SK-N-SH (cell line): ENCODE results near the gene APOL4. TPM values are rescaled to one million over a fixed set of nuclear protein-coding genes. Genes with fewer than 3 reads are reported as not detected.
"Not testable (repeated sequence)": the region's sequence is repeated elsewhere in the genome, so short reads cannot be mapped to it uniquely, and the experiment has no call there.

Source experiments
- CTCF ChIA-PET: fragments of 300-600, 350-600 bp; formaldehyde crosslinking; extraction: SDS; loops from one replicate; lab custom pipeline; 2021; lab: Yijun Ruan, JAX
- POLR2A ChIA-PET: fragments of 350-600 bp; sonication (Branson Sonifier 250); formaldehyde crosslinking; extraction: SDS; loops from one replicate; lab custom pipeline; 2020; ENCODE audit warnings: antibody characterized with exemption, inconsistent platforms; lab: Yijun Ruan, JAX
- DNase-seq: peaks from one replicate; pipeline ENCODE4 v3.0.0; 2012
- H2AFZ ChIP-seq: fragments of 200-600 bp; sonication (generic); 2 replicates; pipeline ENCODE4 v1.8.1; 2016; ENCODE audit warnings: antibody characterized with exemption, mild to moderate bottlenecking, low read depth
- H3F3A ChIP-seq: fragments of 200-600 bp; sonication (generic); replicated peaks from 2 replicates; pipeline ENCODE3; 2016; ENCODE audit warnings: antibody characterized with exemption, mild to moderate bottlenecking; ENCODE audit not compliant: insufficient read depth
- H3K27ac ChIP-seq, 2 experiments: fragments of 200-500 bp in 1 of 2; fragments of 200-600 bp in 1 of 2; sonication (Bioruptor generic) in 1 of 2; sonication (generic), shearing (Covaris generic) in 1 of 2; 2 replicates each; pipeline versions ENCODE4 v1.5.1 to v1.6.1; 2014 to 2016; ENCODE audit warnings: low read depth in 2 of 2, inconsistent platforms in 1 of 2, low read length in 1 of 2, mild to moderate bottlenecking in 1 of 2, mixed read lengths in 1 of 2
- H3K27me3 ChIP-seq: fragments of 200-600 bp; sonication (generic), shearing (Covaris generic); 2 replicates; pipeline ENCODE4 v1.6.1; 2016; ENCODE audit warnings: mixed run types; ENCODE audit not compliant: insufficient read depth
- H3K36me3 ChIP-seq, 2 experiments: fragments of 200-500 bp in 1 of 2; fragments of 200-600 bp in 1 of 2; sonication (Bioruptor generic) in 1 of 2; sonication (generic) in 1 of 2; replicated peaks in 1 of 2; 2 replicates each; pipeline versions ENCODE3 to v1.5.1; 2014 to 2016; ENCODE audit warnings: low read length in 1 of 2, mild to moderate bottlenecking in 1 of 2; ENCODE audit not compliant: insufficient read depth in 2 of 2, control insufficient read depth in 1 of 2
- H3K4me1 ChIP-seq, 2 experiments: fragments of 200-500 bp in 1 of 2; fragments of 200-600 bp in 1 of 2; sonication (Bioruptor generic) in 1 of 2; sonication (generic), shearing (Covaris generic) in 1 of 2; 2 replicates each; pipeline versions ENCODE4 v1.5.1 to v1.6.1; 2014 to 2016; ENCODE audit warnings: low read depth in 1 of 2, low read length in 1 of 2, mixed run types in 1 of 2; ENCODE audit not compliant: insufficient read depth in 2 of 2, control insufficient read depth in 1 of 2
- H3K4me2 ChIP-seq: fragments of 200-600 bp; sonication (generic), shearing (Covaris generic); 2 replicates; pipeline ENCODE4 v1.6.1; 2017; ENCODE audit warnings: mixed run types
- H3K4me3 ChIP-seq, 2 experiments: fragments of 200-500 bp in 1 of 2; fragments of 200-600 bp in 1 of 2; sonication (Bioruptor generic) in 1 of 2; sonication (generic), shearing (Covaris generic) in 1 of 2; 2 replicates each; pipeline versions ENCODE4 v1.5.1 to v1.8.1; 2014 to 2016; ENCODE audit warnings: low read depth in 2 of 2, inconsistent platforms in 1 of 2, low read length in 1 of 2, mild to moderate bottlenecking in 1 of 2, mixed read lengths in 1 of 2, moderate library complexity in 1 of 2
- H3K79me2 ChIP-seq: fragments of 200-600 bp; sonication (generic); 2 replicates; pipeline ENCODE4 v1.8.1; 2017; ENCODE audit warnings: mild to moderate bottlenecking; ENCODE audit not compliant: insufficient read depth
- H3K9ac ChIP-seq: fragments of 200-600 bp; sonication (generic); 2 replicates; pipeline ENCODE4 v1.6.1; 2017; ENCODE audit warnings: mixed run types
- H3K9me2 ChIP-seq: fragments of 200-600 bp; sonication (generic); 2 replicates; pipeline ENCODE4 v1.6.1; 2017; ENCODE audit warnings: mixed run types
- H3K9me3 ChIP-seq: fragments of 200-600 bp; sonication (generic); 2 replicates; pipeline ENCODE4 v1.6.1; 2017; ENCODE audit warnings: mixed run types, mild to moderate bottlenecking, moderate library complexity
- H4K20me1 ChIP-seq: fragments of 200-600 bp; sonication (generic); 2 replicates; pipeline ENCODE4 v1.6.1; 2017; ENCODE audit warnings: mild to moderate bottlenecking, mixed run types; ENCODE audit not compliant: insufficient read depth
- EZH2phosphoT487 ChIP-seq: fragments of 200-600 bp; sonication (generic); IDR thresholded peaks from 2 replicates; pipeline ENCODE4 v1.6.1; 2017; ENCODE audit warnings: low read depth, mixed run types, mild to moderate bottlenecking, antibody characterized with exemption, moderate library complexity, borderline replicate concordance
- IRF3 ChIP-seq: fragments of 150-350 bp; IDR thresholded peaks from 2 replicates; pipeline ENCODE4 v1.6.1; 2016; ENCODE audit warnings: mild to moderate bottlenecking, low read depth, low read length
- JUND ChIP-seq: IDR thresholded peaks from 2 replicates; pipeline ENCODE4 v1.4.0; 2012
- MAX ChIP-seq: IDR thresholded peaks from 2 replicates; pipeline ENCODE4 v1.4.0; 2012; ENCODE audit warnings: low read depth
- MEF2A ChIP-seq: IDR thresholded peaks from 2 replicates; pipeline ENCODE4 v1.4.0; 2012; ENCODE audit warnings: low read depth, borderline replicate concordance
- MXI1 ChIP-seq: IDR thresholded peaks from 2 replicates; pipeline ENCODE4 v1.6.1; 2012; ENCODE audit warnings: mild to moderate bottlenecking, low read depth, low read length, improper control_type of control experiment
- NRF1 ChIP-seq: IDR thresholded peaks from 2 replicates; pipeline ENCODE4 v1.6.1; 2012; ENCODE audit warnings: low read depth, mild to moderate bottlenecking, low read length
- RAD21 ChIP-seq: IDR thresholded peaks from 2 replicates; pipeline ENCODE4 v1.6.1; 2012; ENCODE audit warnings: mild to moderate bottlenecking, low read length
- RFX5 ChIP-seq: IDR thresholded peaks from 2 replicates; pipeline ENCODE4 v1.6.1; 2012; ENCODE audit warnings: mild to moderate bottlenecking, improper control_type of control experiment, low read length
- RXRA ChIP-seq: IDR thresholded peaks from 2 replicates; pipeline ENCODE4 v1.4.0; 2012; ENCODE audit warnings: low read depth, mild to moderate bottlenecking, borderline replicate concordance
- SMC3 ChIP-seq: IDR thresholded peaks from 2 replicates; pipeline ENCODE4 v1.6.1; 2012; ENCODE audit warnings: low read depth, low read length, improper control_type of control experiment
- TCF12 ChIP-seq: IDR thresholded peaks from 2 replicates; pipeline ENCODE4 v1.4.0; 2012
- TEAD4 ChIP-seq: IDR thresholded peaks from 2 replicates; pipeline ENCODE4 v1.4.0; 2012; ENCODE audit warnings: mild to moderate bottlenecking, borderline replicate concordance; ENCODE audit not compliant: insufficient read depth
- USF2 ChIP-seq: fragments of 150-350 bp; IDR thresholded peaks from 2 replicates; pipeline ENCODE4 v1.6.1; 2017; ENCODE audit warnings: antibody characterized with exemption, low read length, low read depth, borderline replicate concordance
- YY1 ChIP-seq: IDR thresholded peaks from 2 replicates; pipeline ENCODE4 v1.4.0; 2012; ENCODE audit warnings: low read depth, mild to moderate bottlenecking
- WGBS: methylation state at CpG from one replicate; pipeline ENCODE4 v1.1.6; 2017; ENCODE audit warnings: low lambda C conversion rate; 5-methylcytosine and 5-hydroxymethylcytosine counted together
- polyA plus RNA-seq, 3 experiments: library from polyadenylated mRNA; depleted of rRNA; stranded (reverse); fragments of >200 nt; gene quantifications; 2 replicates each; pipeline ENCODE4 v1.2.3, GENCODE V29; 2012

The APOL4 gene
- polyA plus RNA-seq, 1 of the 3 experiments (the other 2 are of a cell fraction), result 0.08 TPM

- Histone ChIP-seq H3K4me1 (no peaks in the 10 kb centered on the region), H3K27ac (no peak overlapping the region)
- TF ChIP-seq RFX5 (no peak), MXI1 (no peak), JUND (no peak), TCF12 (no peak), MEF2A (no peak), RAD21 (no peak), MAX (no peak), IRF3 (no peak), USF2 (no peak), YY1 (no peak), RXRA (no peak), NRF1 (no peak), TEAD4 (no peak), EZH2phosphoT487 (no peak), SMC3 (no peak)
- TF ChIP-seq, all 33 proteins: peak for 0
- no peaks in the 10 kb centered on the region for H4K20me1 ChIP-seq
- no peak for DNase-seq
- no peak overlapping the region for H3K9ac ChIP-seq
- no peaks in the 10 kb centered on the region for H3K79me2 ChIP-seq
- no peak overlapping the region for H3K4me3 ChIP-seq
- no peaks in the 10 kb centered on the region for H3K9me3 ChIP-seq
- H3K9me2 ChIP-seq, result no peaks in the 10 kb centered on the region
- H3K27me3 ChIP-seq, result peaks cover 14% of the 10 kb centered on the region; the same call in 1 of the 2 replicates
- POLR2A ChIA-PET, result no interaction called here
- no peak overlapping the region for H3K4me2 ChIP-seq
- CTCF ChIA-PET, result interaction anchor here (1.5 to 3.7 kb wide), 2 partner anchors 12 to 15 kb away, joined by 4 to 15 read pairs; no protein-coding TSS in a partner anchor
- WGBS, result 82% methylated on average over 3 of the region's 3 CpGs
- H3F3A ChIP-seq, result no peaks in the 10 kb centered on the region
- H2AFZ ChIP-seq, result no peak overlapping the region
- no peaks in the 10 kb centered on the region for H3K36me3 ChIP-seq
Observed at GRCh38 chr22:36210224-36210623, 8.6 kb upstream of the APOL4 start.

- H3F3A ChIP-seq, H3K4me3 ChIP-seq, H3K9me3 ChIP-seq, H3K9me2 ChIP-seq, POLR2A ChIA-PET, H3K4me2 ChIP-seq, H3K9ac ChIP-seq, H3K27ac ChIP-seq, H3K4me1 ChIP-seq, H3K36me3 ChIP-seq, H3K79me2 ChIP-seq, H2AFZ ChIP-seq, DNase-seq, H4K20me1 ChIP-seq: not testable (repeated sequence)
- WGBS, result 72% methylated on average over 5 of the region's 5 CpGs
- CTCF ChIA-PET, result interaction anchor here (1.5 kb wide), 1 partner anchor 13 kb away, joined by 4 read pairs; no protein-coding TSS in a partner anchor
- peaks cover 13% of the 10 kb centered on the region; the same call in 1 of the 2 replicates for H3K27me3 ChIP-seq
Observed at GRCh38 chr22:36209488-36209908, 7.9 kb upstream of the APOL4 start.
